Right lobe of liver (tissue), 6 donors: Measurements from ENCODE around the gene FNIP2. TPM values are rescaled to one million over a fixed set of nuclear protein-coding genes. Genes with fewer than 3 reads are reported as not detected.

Experiments used
- ATAC-seq, 4 donors: fragments of 200-7000 bp; cut with Tn5 transposase; one replicate each; pipeline ENCODE4 v1.9.1; 2020; ENCODE audit warnings: mild to moderate bottlenecking in 4 of 4, moderate library complexity in 4 of 4
- DNase-seq, 3 donors: peaks; one replicate each; pipeline ENCODE4 v3.0.0-alpha.2; 2020
- H3K27ac ChIP-seq, 3 donors: fragments of 200-600 bp; one replicate each; pipeline ENCODE4 v1.8.0; 2022
- H3K27me3 ChIP-seq, 2 donors: fragments of 200-600 bp; one replicate each; pipeline ENCODE4 v1.8.0; 2022
- H3K36me3 ChIP-seq, 4 donors: fragments of 200-600 bp; sonication (generic) in 1 of 4; one replicate each; pipeline versions ENCODE4 v1.5.1 to v1.8.0; 2017 to 2022; ENCODE audit warnings: control low read depth in 1 of 4
- H3K4me1 ChIP-seq, 4 donors: fragments of 200-600 bp; sonication (generic) in 1 of 4; one replicate each; pipeline versions ENCODE4 v1.5.1 to v1.8.0; 2017 to 2022; ENCODE audit warnings: control low read depth in 1 of 4
- H3K4me3 ChIP-seq, 3 donors: fragments of 200-600 bp; one replicate each; pipeline ENCODE4 v1.8.0; 2022
- H3K9me3 ChIP-seq, 4 donors: fragments of 200-600 bp; sonication (generic) in 1 of 4; one replicate each; pipeline versions ENCODE4 v1.5.1 to v1.8.0; 2017 to 2022; ENCODE audit warnings: control low read depth in 1 of 4
- POLR2A ChIP-seq: fragments of 450-650 bp; IDR thresholded peaks from one replicate; pipeline ENCODE4 v1.6.1; 2017; ENCODE audit warnings: antibody characterized with exemption, mild to moderate bottlenecking
- WGBS: methylation state at CpG from one replicate; pipeline ENCODE4 v1.1.6; 2018; ENCODE audit warnings: low coverage, low lambda C conversion rate; ENCODE audit not compliant: insufficient coverage; ENCODE audit errors: missing lambda C conversion rate; 5-methylcytosine and 5-hydroxymethylcytosine counted together
- intact Hi-C, 2 donors: fragments of 100-400 bp; cut with DNase I; formaldehyde crosslinking; loops; one replicate each; pipeline versions ENCODE4 v1.11.2 to v1.14.1; 2022
- total RNA-seq, 6 experiments: library from RNA; depleted of rRNA in 2 of 6; stranded (reverse); fragments of >200 nt in 2 of 6; fragmentation: NEBNext Ultra II Directional in 3 of 6; extraction: Animal tissue kit (Norgen Biotek cat#: 25700) in 3 of 6; gene quantifications; one replicate each; pipeline versions ENCODE4 v1.1.0 to v1.2.4, GENCODE V29; 2016 to 2023
- TF ChIP-seq, protein P1 (sequence below), 4 donors: fragments of 200-600 bp in 3 of 4; fragments of 450-650 bp in 1 of 4; IDR thresholded peaks; one replicate each; pipeline versions ENCODE4 v1.5.1 to v1.8.0; 2016 to 2022; ENCODE audit warnings: antibody characterized with exemption in 4 of 4, mild to moderate bottlenecking in 2 of 4
- donor health status: DM: no; HTN: yes; CAD: no.
- donor health status: DM: no; HTN: no; CAD: no.
- donor health status: DM: no; HTN: no; CAD: no.
- donor health status: DM: no; HTN: yes; CAD: no.
- donor health status: DM: no; HTN: yes; CAD: no.

FNIP2 gene
- total RNA-seq, 6 experiments from 2014 or later, result 34.2 to 67.4 (median 37.8) TPM

DNA sequence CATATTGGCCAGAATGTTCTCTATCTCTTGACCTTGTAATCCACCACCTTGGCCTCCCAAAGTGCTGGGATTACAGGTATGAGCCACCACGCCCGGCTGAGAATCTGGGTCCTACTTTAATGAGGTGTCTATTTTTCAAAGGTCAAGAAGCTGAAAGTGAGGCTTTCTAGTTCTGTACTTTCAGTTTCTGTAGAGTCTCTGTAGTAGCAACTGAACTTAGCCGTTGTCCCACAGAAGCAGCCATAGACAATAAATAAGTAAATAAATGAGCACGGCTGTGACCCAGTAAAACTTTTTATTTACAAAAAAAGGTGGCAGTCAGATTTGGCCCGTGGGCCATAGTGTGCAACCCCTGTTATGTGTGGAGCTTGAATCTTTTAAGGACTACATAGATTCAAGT is 92.0 kb downstream of the FNIP2 start:
- no peak for TF ChIP-seq POLR2A
- TF ChIP-seq, protein P1, sequence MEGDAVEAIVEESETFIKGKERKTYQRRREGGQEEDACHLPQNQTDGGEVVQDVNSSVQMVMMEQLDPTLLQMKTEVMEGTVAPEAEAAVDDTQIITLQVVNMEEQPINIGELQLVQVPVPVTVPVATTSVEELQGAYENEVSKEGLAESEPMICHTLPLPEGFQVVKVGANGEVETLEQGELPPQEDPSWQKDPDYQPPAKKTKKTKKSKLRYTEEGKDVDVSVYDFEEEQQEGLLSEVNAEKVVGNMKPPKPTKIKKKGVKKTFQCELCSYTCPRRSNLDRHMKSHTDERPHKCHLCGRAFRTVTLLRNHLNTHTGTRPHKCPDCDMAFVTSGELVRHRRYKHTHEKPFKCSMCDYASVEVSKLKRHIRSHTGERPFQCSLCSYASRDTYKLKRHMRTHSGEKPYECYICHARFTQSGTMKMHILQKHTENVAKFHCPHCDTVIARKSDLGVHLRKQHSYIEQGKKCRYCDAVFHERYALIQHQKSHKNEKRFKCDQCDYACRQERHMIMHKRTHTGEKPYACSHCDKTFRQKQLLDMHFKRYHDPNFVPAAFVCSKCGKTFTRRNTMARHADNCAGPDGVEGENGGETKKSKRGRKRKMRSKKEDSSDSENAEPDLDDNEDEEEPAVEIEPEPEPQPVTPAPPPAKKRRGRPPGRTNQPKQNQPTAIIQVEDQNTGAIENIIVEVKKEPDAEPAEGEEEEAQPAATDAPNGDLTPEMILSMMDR (IDR thresholded peaks at IDR 0.05), result no peak
- Histone ChIP-seq H3K27ac (peak overlapping the region in 2 of 3 donors; percentile 21 to 47), H3K4me1 (peaks cover 0 to 7% (median 0%) of the 10 kb centered on the region in 4 donors), H3K9me3 (no peaks in the 10 kb centered on the region), H3K4me3 (no peak overlapping the region), H3K36me3 (peaks cover 0 to 26% (median 6%) of the 10 kb centered on the region in 4 donors), H3K27me3 (no peaks in the 10 kb centered on the region)
- DNase-seq, result no peak
- peak; percentile 51 to 75 (median 72) for ATAC-seq
- intact Hi-C loops, result no loop called here
- WGBS, result 26% methylated on average over 5 of the region's 5 CpGs

DNA sequence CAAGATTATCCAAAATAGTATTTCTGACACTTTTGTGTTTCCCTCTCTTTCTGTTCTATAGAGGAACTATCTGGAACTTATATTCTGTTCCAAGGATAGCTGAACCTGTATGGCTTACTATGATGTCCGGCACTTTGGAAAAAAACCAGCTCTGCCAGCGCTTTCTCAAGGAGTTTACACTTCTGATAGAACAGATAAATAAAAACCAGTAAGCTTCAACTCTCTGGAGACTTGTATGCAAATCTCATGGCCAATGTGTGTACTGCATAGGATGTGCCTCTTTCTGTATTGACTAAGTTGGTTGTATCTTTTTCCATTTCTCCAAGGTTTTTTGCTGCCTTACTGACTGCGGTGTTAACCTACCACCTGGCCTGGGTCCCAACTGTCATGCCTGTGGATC is 92.5 kb downstream of the FNIP2 start:
- intact Hi-C loops, result no loop called here
- H3K4me1 ChIP-seq, result peaks cover 0 to 7% (median 0%) of the 10 kb centered on the region in 4 donors

DNA sequence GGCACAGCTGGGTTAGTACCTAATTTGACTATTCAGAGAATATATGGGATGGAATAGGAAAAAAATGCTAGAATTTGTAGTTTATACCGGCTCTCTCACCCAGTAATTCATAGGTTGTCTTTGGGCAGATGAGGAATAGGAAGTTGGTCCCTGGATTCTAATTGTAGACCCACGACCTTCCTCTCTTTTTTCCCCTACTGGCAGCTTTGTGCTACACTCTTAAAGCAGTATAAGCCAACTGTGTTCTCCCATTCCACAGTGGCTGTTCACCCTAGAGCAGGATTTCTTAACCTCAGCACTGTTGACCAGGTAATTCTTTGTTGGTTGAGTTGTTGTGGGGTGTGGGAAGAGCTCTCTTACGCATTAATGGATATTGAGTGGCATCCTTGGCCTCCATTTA is 92.9 kb downstream of the FNIP2 start:
- H3K36me3 ChIP-seq, result peaks cover 0 to 26% (median 6%) of the 10 kb centered on the region in 4 donors
- H3K27ac ChIP-seq, result no peak overlapping the region
- TF ChIP-seq, protein P1 (IDR thresholded peaks at IDR 0.05), result no peak
- TF ChIP-seq POLR2A, result no peak
- H3K4me1 ChIP-seq, result peaks cover 0 to 7% (median 0%) of the 10 kb centered on the region in 4 donors
- no peak for ATAC-seq
- WGBS, result 95% methylated on average over 3 of the region's 3 CpGs
- no peaks in the 10 kb centered on the region for H3K27me3 ChIP-seq
- DNase-seq, result no peak
- intact Hi-C loops, result no loop called here
- no peaks in the 10 kb centered on the region for H3K9me3 ChIP-seq
- H3K4me3 ChIP-seq, result no peak overlapping the region

More for the DNA sequence above, 92.5 kb downstream of the FNIP2 start:
- ATAC-seq, result no peak
- no peak overlapping the region for H3K4me3 ChIP-seq
- no peak for TF ChIP-seq POLR2A
- TF ChIP-seq, protein P1 (IDR thresholded peaks at IDR 0.05), result no peak
- WGBS, result 100% methylated on average over 3 of the region's 3 CpGs
- H3K27ac ChIP-seq, result peak overlapping the region in 2 of 3 donors; percentile 21 to 47
- no peak for DNase-seq
- no peaks in the 10 kb centered on the region for H3K9me3 ChIP-seq
- peaks cover 0 to 26% (median 6%) of the 10 kb centered on the region in 4 donors for H3K36me3 ChIP-seq
- no peaks in the 10 kb centered on the region for H3K27me3 ChIP-seq

DNA sequence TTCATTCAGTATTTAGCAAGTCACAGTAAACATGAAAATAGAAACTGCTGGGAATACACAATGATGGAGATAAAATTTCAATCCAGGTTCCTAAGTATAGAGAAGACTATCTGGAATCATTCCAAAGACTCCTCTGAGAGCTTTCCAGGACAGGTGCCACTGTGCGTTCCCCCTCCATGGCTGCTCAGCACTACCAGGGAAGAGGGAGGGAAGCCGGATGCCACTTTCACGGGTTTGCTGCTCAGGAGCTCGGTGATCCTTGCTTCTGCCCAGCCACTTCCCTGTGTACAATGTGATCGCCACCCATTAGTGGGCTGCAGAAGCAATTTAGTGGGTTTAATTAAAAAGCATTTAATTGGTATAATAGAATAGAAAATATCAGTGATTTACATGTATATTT is 94.5 kb downstream of the FNIP2 start:
- no peaks in the 10 kb centered on the region for H3K9me3 ChIP-seq
- H3K27ac ChIP-seq, result no peak overlapping the region
- H3K27me3 ChIP-seq, result no peaks in the 10 kb centered on the region
- H3K36me3 ChIP-seq, result peaks cover 0 to 32% (median 6%) of the 10 kb centered on the region in 4 donors
- intact Hi-C loops, result no loop called here
- WGBS, result 100% methylated on average over 2 of the region's 5 CpGs
- no peak for DNase-seq
- H3K4me1 ChIP-seq, result peaks cover 0 to 7% (median 0%) of the 10 kb centered on the region in 4 donors
- no peak for ATAC-seq
- TF ChIP-seq POLR2A, result no peak
- TF ChIP-seq, protein P1 (IDR thresholded peaks at IDR 0.05), result no peak
- H3K4me3 ChIP-seq, result no peak overlapping the region
